ENCODE results near the gene TMEM270.

The TMEM270 gene

DNA sequence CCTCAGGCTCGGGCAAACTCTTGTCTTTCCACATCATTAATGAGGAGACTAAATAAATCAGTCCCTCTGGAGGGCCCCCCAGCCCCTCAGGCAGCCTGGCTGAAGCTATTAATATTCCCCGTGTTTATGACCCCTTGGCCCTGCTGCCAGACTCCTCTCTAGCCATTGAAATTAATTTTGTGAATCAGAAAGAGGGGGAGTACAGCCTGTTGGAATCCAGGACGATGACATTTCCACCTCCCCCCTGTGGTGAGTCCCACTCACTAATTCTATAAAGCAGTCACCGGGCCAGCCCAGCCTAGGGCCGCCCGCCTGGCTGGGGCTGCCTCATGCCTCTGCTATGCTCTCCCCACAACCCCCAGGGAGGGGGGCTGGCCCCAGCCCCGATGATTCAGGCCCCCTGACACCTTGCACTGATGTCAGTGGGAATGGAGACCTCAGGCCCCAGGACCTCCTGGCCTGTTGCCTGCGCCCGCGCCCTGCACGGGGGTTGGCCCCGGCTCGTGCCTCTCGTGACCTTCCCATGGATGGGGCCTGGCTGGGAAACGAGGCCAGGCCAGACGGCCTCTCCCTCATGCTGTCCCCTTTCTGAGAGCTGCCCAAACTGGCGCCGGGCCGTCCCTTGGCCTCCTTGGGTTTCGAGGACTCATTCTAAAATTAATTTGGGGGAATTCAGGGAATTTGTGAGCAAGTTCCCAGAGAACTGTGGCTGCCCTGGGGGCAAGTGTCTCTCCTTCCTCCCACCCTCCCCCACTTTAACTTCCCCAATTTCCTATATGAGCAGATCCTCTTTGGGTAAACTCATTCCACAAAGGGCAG, 34.0 kb downstream of the TMEM270 start:
- TF ChIP-seq, protein P1, sequence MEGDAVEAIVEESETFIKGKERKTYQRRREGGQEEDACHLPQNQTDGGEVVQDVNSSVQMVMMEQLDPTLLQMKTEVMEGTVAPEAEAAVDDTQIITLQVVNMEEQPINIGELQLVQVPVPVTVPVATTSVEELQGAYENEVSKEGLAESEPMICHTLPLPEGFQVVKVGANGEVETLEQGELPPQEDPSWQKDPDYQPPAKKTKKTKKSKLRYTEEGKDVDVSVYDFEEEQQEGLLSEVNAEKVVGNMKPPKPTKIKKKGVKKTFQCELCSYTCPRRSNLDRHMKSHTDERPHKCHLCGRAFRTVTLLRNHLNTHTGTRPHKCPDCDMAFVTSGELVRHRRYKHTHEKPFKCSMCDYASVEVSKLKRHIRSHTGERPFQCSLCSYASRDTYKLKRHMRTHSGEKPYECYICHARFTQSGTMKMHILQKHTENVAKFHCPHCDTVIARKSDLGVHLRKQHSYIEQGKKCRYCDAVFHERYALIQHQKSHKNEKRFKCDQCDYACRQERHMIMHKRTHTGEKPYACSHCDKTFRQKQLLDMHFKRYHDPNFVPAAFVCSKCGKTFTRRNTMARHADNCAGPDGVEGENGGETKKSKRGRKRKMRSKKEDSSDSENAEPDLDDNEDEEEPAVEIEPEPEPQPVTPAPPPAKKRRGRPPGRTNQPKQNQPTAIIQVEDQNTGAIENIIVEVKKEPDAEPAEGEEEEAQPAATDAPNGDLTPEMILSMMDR (IDR thresholded peaks at IDR 0.05; ENCODE audit: control insufficient read depth, extremely low read depth, insufficient read depth), result no peak
- no peak for DNase-seq (ENCODE audit: low read depth)
- no peak overlapping the region for H3K4me3 ChIP-seq (ENCODE audit: low read depth, low read length)

DNA sequence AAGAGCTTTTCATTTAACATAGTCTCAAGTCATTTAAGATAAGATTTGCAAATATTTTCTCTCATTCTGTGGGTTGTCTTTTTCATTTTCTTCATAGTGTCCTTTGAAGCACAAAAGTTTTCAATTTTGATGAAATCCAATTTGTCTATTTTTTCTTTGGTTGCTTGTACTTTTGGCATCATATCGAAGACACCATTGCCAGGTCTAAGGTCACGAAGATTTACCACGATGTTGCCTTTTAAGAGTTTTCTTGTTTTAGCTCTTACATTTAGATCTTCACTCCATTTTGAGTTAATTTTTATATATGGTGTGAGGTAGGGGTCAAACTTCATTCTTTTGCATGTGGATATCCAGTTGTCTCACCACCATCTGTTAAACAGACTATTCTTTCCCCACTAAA, 34.7 kb downstream of the TMEM270 start:
- TF ChIP-seq, protein P1 (IDR thresholded peaks at IDR 0.05; ENCODE audit: control insufficient read depth, extremely low read depth, insufficient read depth), result no peak
- no peak overlapping the region for H3K4me3 ChIP-seq (ENCODE audit: low read depth, low read length)
- no peak for DNase-seq (ENCODE audit: low read depth)

DNA sequence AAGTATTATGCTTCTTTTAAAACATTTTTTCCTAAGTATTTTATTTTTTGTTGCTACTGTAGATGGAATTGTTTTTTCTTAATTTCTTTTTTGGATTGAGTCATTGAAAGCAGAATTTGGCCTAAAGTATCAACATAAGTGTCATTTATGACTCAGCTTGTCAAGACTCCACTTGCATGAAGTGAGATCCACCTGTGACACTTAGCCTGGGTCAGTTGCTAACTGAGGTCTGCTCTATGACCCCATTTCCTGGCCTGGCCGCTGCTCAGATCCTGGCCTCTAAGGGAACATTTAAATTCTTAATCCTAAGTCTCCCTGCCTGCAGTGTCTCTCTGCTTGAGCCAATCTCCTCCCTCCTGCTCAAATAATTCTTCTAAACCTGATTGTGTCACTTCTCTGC, 35.5 kb downstream of the TMEM270 start:
- DNase-seq (ENCODE audit: low read depth), result no peak
- H3K4me3 ChIP-seq (ENCODE audit: low read depth, low read length), result no peak overlapping the region
- TF ChIP-seq, protein P1 (IDR thresholded peaks at IDR 0.05; ENCODE audit: control insufficient read depth, extremely low read depth, insufficient read depth), result no peak

DNA sequence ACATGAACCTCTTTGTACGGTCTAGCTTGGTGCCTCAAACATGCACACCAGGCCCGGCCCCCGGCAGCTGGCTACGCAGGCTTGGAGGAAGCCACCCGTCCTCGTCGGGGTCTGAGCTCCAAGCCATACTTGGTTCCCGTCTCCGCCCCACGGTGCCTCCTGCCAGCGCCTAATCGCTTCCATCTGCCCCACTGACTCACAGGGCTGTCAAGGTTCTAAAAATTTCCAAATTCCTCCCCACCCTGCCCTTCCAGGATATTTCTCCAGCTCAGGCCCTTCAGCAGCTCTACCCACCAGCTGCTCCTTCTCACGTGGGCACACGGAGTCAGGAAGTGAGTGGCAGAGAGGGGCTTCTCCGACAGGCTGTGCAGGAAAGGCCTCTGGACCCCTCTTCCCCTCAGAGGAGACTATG, 38.8 kb downstream of the TMEM270 start:
- no peak for DNase-seq (ENCODE audit: low read depth)
- TF ChIP-seq, protein P1 (IDR thresholded peaks at IDR 0.05; ENCODE audit: control insufficient read depth, extremely low read depth, insufficient read depth), result no peak
- no peak overlapping the region for H3K4me3 ChIP-seq (ENCODE audit: low read depth, low read length)

DNA sequence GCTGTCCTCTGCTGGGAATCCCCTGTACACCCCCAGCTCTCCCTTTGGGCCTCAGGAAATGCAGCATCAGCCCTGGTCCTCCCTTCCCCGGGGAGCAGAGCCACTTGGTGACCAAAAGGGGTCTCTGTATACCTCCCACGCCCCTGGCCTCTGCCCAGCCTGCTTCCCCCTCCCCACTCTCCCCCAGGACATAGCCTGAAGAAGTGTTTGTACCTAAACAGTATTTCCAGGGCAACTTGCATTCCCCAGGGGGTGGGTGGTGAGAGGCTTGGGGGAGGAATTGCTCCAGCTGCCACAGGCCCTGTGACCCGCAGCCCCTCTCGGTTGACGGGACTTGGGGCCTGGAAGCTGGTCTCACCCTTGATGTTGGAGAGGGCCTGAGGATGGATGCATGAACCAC, 39.3 kb downstream of the TMEM270 start:
- no peak overlapping the region for H3K4me3 ChIP-seq (ENCODE audit: low read depth, low read length)
- TF ChIP-seq, protein P1 (IDR thresholded peaks at IDR 0.05; ENCODE audit: control insufficient read depth, extremely low read depth, insufficient read depth), result no peak
- no peak for DNase-seq (ENCODE audit: low read depth)

DNA sequence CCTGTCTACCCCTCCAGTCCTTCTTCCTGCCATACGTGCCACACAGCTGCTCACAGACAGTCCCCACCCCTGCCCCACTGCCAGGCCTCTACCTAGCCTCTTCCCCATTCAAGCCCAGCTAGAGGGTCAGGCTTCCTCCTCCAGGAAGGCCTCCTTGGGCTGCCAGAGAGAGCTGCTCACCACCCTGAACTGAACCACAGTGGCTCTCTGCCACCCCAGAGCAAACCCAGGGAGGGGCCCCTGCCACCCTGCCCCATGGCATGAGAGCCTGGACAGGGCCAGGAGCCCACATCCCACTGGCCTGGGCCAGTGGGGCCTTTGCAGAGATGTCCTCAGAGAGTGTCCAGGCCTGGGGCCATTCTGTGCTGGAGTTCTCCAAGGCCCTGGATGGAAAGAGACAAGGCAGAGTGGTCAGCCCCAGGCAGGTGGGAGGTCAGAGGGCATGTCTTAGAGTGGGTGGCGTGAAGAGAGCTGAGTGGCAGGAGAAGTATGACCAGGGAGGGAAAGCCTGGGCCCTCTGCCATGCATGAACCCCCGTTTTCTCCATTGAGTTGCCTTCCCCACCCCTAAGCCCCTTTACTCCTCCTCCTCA, 40.4 kb downstream of the TMEM270 start:
- no peak overlapping the region for H3K4me3 ChIP-seq (ENCODE audit: low read depth, low read length)
- DNase-seq (ENCODE audit: low read depth), result no peak
- TF ChIP-seq, protein P1 (IDR thresholded peaks at IDR 0.05; ENCODE audit: control insufficient read depth, extremely low read depth, insufficient read depth), result no peak

Data from LNCaP clone FGC (cell line).